Heart right ventricle (tissue), 16 donors: ENCODE measurements around the gene MGST2. TPM values are rescaled to one million over a fixed set of nuclear protein-coding genes. Genes with fewer than 3 reads are reported as not detected.

Source experiments
- ATAC-seq, 8 donors: fragments of 200-7000 bp; cut with Tn5 transposase; one replicate each; pipeline ENCODE4 v1.9.1; 2020; ENCODE audit warnings: mild to moderate bottlenecking in 8 of 8, moderate library complexity in 8 of 8, moderate number of reproducible peaks in 1 of 8
- DNase-seq, 2 donors: peaks; one replicate each; pipeline ENCODE4 v3.0.0-alpha.2; 2020
- H3K27ac ChIP-seq, 10 donors: fragments of 200-600 bp; sonication (generic) in 2 of 10; one replicate each; pipeline versions ENCODE4 v1.5.0 to v1.8.0; 2020 to 2022; ENCODE audit warnings: mild to moderate bottlenecking in 3 of 10
- H3K27me3 ChIP-seq, 7 donors: fragments of 200-600 bp; one replicate each; pipeline ENCODE4 v1.8.0; 2021 to 2022; ENCODE audit warnings: mild to moderate bottlenecking in 2 of 7
- H3K36me3 ChIP-seq, 9 donors: fragments of 200-600 bp; sonication (generic) in 1 of 9; one replicate each; pipeline versions ENCODE4 v1.5.0 to v1.8.0; 2020 to 2022; ENCODE audit warnings: mild to moderate bottlenecking in 2 of 9
- H3K4me1 ChIP-seq, 9 donors: fragments of 200-600 bp; sonication (generic) in 1 of 9; one replicate each; pipeline versions ENCODE4 v1.5.0 to v1.8.0; 2020 to 2022; ENCODE audit warnings: mild to moderate bottlenecking in 4 of 9
- H3K4me3 ChIP-seq, 10 donors: fragments of 200-600 bp; sonication (generic) in 2 of 10; one replicate each; pipeline versions ENCODE4 v1.5.0 to v1.8.0; 2020 to 2022; ENCODE audit warnings: mild to moderate bottlenecking in 7 of 10, moderate library complexity in 2 of 10
- H3K9me3 ChIP-seq, 11 donors: fragments of 200-600 bp in 10 of 11; sonication (generic) in 2 of 11; one replicate each; pipeline versions ENCODE4 v1.5.0 to v1.8.0; 2013 to 2022; ENCODE audit warnings: mild to moderate bottlenecking in 2 of 11, control low read depth in 1 of 11, moderate library complexity in 1 of 11
- WGBS, 2 donors: extraction: QIAGEN DNeasy Blood & Tissue Kit; methylation state at CpG; one replicate each; pipeline ENCODE4 v1.1.7; 2013; ENCODE audit warnings: inconsistent platforms in 1 of 2; 5-methylcytosine and 5-hydroxymethylcytosine counted together
- intact Hi-C, 10 donors: fragments of 100-400 bp; cut with DNase I; formaldehyde crosslinking; loops; one replicate each; pipeline versions ENCODE4 v1.11.1 to v1.14.2; 2022
- polyA plus RNA-seq, 2 donors: library from polyadenylated mRNA; stranded (reverse); fragments of 200-250 nt; gene quantifications; one replicate each; pipeline ENCODE4 v1.2.3, GENCODE V29; 2013
- total RNA-seq, 10 donors: library from RNA; stranded (reverse); fragmentation: NEBNext Ultra II Directional in 3 of 10; extraction: Animal tissue kit (Norgen Biotek cat#: 25700) in 3 of 10; gene quantifications; one replicate each; pipeline versions ENCODE4 v1.2.1 to v1.2.4, GENCODE V29; 2021 to 2023
- TF ChIP-seq, protein P1 (sequence below), 9 donors: fragments of 200-600 bp; sonication (generic) in 2 of 9; IDR thresholded peaks; one replicate each; pipeline versions ENCODE4 v1.5.0 to v1.8.0; 2021 to 2022; ENCODE audit warnings: antibody characterized with exemption in 9 of 9, mild to moderate bottlenecking in 5 of 9, moderate library complexity in 1 of 9
- donor health status: Arrhythmogenic right ventricular cardiomyopathy.
- donor health status: ischemic (EF 13 %, LVEDD 7.1; RV severe dilation, severe dysfunction).
- donor health status: healthy with polysubstance abuse.
- donor health status: DM: no; HTN: yes; CAD: no.
- donor health status: DM: no; HTN: no; CAD: no.
- donor health status: ischemic (EF 25% LVEDD 6.9; RV normal size, moderate dysfunction).
- donor health status: ischemic (EF 25% LVEDD 5.7; RV mildly dilated, moderate dysfunction).
- donor health status: healthy.
- donor health status: DM: yes; HTN: yes; CAD: no.
- donor health status: Ischemic cardiomyopathy.
- donor health status: ischemic (EF 35%, LVEDD 5.7; RV mildly dilated, moderate dysfunction).
- donor health status: nonischemic (EF 11% LVEDD 7.7; RV severe dilation, severe dysfunction).
- donor health status: DM: yes; HTN: yes; CAD: no.
- donor health status: PGD.
- donor health status: ischemic (EF 29% LVEDD 5.4; RV normal size, mild dysfunction).
- donor health status: nonischemic (EF 23%, LVEDD 6.1; RV moderate dilation, normal function).

MGST2 gene
- total and polyA plus RNA-seq, 12 donors: 97.6 to 203 (median 107) TPM

DNA sequence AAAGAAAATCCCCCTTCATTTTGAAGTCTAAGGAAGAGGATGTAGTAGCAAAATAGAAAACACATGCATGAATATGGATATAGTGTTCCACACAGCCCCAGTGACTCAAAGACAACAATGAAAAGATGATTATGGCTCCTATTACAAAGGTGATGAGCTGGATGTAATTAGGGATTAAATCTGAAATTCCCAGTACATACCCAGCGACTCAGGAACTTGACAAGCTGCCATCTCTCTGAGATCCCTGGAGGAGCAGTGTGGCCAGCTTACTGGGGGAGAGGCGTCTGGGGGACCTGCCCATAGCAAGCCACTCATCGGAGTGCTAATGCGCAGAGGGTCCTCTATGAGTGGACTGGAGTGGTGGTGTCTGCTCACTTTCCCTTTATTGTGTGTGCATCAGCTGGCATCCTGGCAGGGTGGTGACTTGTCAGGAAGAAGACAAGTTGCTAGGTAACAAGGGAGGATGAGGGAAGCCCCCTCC, 42.7 kb upstream of the MGST2 start:
- TF ChIP-seq, protein P1, sequence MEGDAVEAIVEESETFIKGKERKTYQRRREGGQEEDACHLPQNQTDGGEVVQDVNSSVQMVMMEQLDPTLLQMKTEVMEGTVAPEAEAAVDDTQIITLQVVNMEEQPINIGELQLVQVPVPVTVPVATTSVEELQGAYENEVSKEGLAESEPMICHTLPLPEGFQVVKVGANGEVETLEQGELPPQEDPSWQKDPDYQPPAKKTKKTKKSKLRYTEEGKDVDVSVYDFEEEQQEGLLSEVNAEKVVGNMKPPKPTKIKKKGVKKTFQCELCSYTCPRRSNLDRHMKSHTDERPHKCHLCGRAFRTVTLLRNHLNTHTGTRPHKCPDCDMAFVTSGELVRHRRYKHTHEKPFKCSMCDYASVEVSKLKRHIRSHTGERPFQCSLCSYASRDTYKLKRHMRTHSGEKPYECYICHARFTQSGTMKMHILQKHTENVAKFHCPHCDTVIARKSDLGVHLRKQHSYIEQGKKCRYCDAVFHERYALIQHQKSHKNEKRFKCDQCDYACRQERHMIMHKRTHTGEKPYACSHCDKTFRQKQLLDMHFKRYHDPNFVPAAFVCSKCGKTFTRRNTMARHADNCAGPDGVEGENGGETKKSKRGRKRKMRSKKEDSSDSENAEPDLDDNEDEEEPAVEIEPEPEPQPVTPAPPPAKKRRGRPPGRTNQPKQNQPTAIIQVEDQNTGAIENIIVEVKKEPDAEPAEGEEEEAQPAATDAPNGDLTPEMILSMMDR (IDR thresholded peaks at IDR 0.05): no peak
- H3K9me3 ChIP-seq: no peaks in the 10 kb centered on the region
- no peak overlapping the region for H3K27ac ChIP-seq
- ATAC-seq: no peak
- WGBS, 2 donors: 50% methylated on average over 4 of the region's 4 CpGs
- intact Hi-C loops: no loop called here
- peaks cover 0 to 3% (median 0%) of the 10 kb centered on the region in 7 donors for H3K27me3 ChIP-seq
- no peak for DNase-seq
- no peaks in the 10 kb centered on the region for H3K36me3 ChIP-seq
- H3K4me1 ChIP-seq: no peaks in the 10 kb centered on the region
- H3K4me3 ChIP-seq: no peak overlapping the region

DNA sequence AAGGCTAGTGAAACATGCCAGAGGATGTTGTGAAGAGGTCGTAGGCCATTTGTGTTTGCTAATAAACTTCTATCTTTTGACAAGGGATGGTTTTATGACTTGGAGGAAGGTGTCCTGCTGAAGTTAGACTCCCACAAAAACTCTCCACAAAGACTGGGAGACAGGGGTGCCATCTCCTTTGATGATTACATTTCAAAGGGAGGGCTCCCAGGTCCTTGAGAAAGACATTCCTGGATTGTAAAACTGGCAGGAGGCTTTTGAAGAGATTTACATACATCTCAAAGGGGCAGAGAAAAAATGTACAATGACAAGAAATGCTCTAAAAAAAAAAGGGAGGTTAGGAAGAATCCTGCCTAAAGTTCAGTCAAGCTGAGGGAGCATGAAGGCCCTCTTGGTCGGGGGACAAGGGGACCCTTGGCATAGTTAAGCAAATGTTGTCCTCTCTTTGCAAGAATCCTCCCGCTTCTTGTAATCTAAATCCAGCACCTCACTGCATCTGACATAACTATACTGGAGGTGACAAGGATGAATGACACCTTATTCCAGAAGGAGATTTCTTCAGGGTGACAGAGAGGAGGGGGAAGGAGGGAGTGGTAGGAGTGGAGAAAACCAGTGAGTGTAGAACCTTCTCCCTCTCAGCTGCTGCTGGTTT, 41.1 kb upstream of the MGST2 start:
- Histone ChIP-seq H3K27me3 (peaks cover 0 to 3% (median 0%) of the 10 kb centered on the region in 7 donors), H3K36me3 (no peaks in the 10 kb centered on the region), H3K4me3 (no peak overlapping the region), H3K27ac (no peak overlapping the region), H3K4me1 (no peaks in the 10 kb centered on the region), H3K9me3 (no peaks in the 10 kb centered on the region)
- ATAC-seq: no peak
- TF ChIP-seq, protein P1 (IDR thresholded peaks at IDR 0.05): no peak
- intact Hi-C loops: no loop called here
- 81 to 82% methylated on average over 3 of the region's 3 CpGs for WGBS, 2 donors
- DNase-seq: no peak

DNA sequence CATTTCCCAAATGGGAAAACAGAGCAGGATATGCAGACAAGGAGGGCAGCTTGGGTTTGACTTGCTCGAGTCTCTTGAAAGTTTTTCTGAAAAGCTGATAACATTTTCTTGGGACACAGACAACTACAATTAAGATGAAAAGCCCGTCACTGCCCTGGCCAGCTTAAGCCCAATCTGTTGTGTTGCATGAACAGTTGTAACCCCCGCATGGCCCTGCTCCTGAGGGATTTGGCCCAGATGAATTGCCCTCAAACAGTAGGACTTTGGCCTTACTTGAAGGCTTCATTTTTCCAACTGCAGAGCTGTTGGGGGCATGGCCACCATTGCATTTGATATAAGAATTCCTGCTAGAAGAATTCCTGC, 40.5 kb upstream of the MGST2 start:
- Histone ChIP-seq H3K27me3 (peaks cover 0 to 3% (median 0%) of the 10 kb centered on the region in 7 donors), H3K27ac (no peak overlapping the region), H3K9me3 (no peaks in the 10 kb centered on the region), H3K4me1 (no peaks in the 10 kb centered on the region), H3K4me3 (no peak overlapping the region), H3K36me3 (no peaks in the 10 kb centered on the region)
- intact Hi-C loops: no loop called here
- DNase-seq (no peak), ATAC-seq (no peak)
- WGBS, 2 donors: 78 to 80% methylated on average over 3 of the region's 3 CpGs
- TF ChIP-seq, protein P1 (IDR thresholded peaks at IDR 0.05): no peak

DNA sequence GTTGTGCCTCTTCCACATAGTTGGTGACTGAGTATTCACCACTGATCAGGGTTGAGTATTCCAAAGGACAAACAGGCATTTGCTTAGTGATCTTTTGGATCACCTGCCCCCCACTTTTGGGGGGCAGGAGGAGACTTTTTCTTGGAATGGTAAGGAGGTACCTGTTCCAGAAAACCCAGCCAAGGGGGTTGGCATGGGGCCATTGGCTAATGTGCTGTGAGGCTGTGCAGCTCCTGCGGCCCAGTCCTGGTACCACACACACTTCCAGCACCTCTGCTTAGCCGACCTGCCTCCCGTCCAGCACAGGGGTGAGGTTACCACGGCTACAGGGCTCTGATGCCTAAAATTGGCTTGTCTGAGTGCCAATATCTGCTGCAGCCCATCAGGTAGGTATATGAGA, 40.1 kb upstream of the MGST2 start:
- WGBS, 2 donors: 74 to 76% methylated on average over 4 of the region's 4 CpGs
- no peaks in the 10 kb centered on the region for H3K36me3 ChIP-seq
- DNase-seq (peak in 1 of 2 donors; percentile 22), ATAC-seq (no peak)
- H3K27me3 ChIP-seq: peaks cover 0 to 3% (median 0%) of the 10 kb centered on the region in 7 donors
- no peaks in the 10 kb centered on the region for H3K4me1 ChIP-seq
- H3K9me3 ChIP-seq: no peaks in the 10 kb centered on the region
- H3K27ac ChIP-seq: no peak overlapping the region
- intact Hi-C loops: no loop called here
- H3K4me3 ChIP-seq: no peak overlapping the region
- TF ChIP-seq, protein P1 (IDR thresholded peaks at IDR 0.05): no peak
